ENCODE results near the gene CASP3. TPM values are rescaled to one million over a fixed set of nuclear protein-coding genes. Genes with fewer than 3 reads are reported as not detected.
A peak's percentile ranks its signal among the peaks of the same experiment; 100 is the strongest.

Gene CASP3
- total RNA-seq, 1 donor from 2014 or later, result 29.7 TPM

- peaks cover 0 to 11% (median 6%) of the 10 kb centered on the region in 3 donors for H3K36me3 ChIP-seq (ENCODE audit: control insufficient read depth in 3 of 3, insufficient read depth in 3 of 3, low read length in 3 of 3)
- H3K4me1 ChIP-seq (ENCODE audit: control insufficient read depth in 3 of 3, insufficient read depth in 3 of 3, low read length in 3 of 3), result no peaks in the 10 kb centered on the region
- no peak overlapping the region for H3K4me3 ChIP-seq (ENCODE audit: low read length in 3 of 3)
- H3K27ac ChIP-seq (ENCODE audit: low read depth, low read length), result no peak overlapping the region
- no peak overlapping the region for H3K9ac ChIP-seq (ENCODE audit: low read depth in 1 of 3, low read length in 3 of 3)
- H3K9me3 ChIP-seq (ENCODE audit: control insufficient read depth in 3 of 3, low read length in 3 of 3), result no peaks in the 10 kb centered on the region
- no peaks in the 10 kb centered on the region for H3K27me3 ChIP-seq (ENCODE audit: control insufficient read depth in 3 of 3, insufficient read depth in 3 of 3, low read length in 3 of 3)
Observed at GRCh38 chr4:184681916-184682315, 32.7 kb upstream of the CASP3 start.

GRCh38 chr4:184680698-184681097 lies 31.5 kb upstream of the CASP3 start:
- H3K9ac ChIP-seq (ENCODE audit: low read depth in 1 of 3, low read length in 3 of 3), result no peak overlapping the region
- no peak overlapping the region for H3K27ac ChIP-seq (ENCODE audit: low read depth, low read length)
- no peaks in the 10 kb centered on the region for H3K9me3 ChIP-seq (ENCODE audit: control insufficient read depth in 3 of 3, low read length in 3 of 3)
- no peaks in the 10 kb centered on the region for H3K4me1 ChIP-seq (ENCODE audit: control insufficient read depth in 3 of 3, insufficient read depth in 3 of 3, low read length in 3 of 3)
- peaks cover 0 to 6% (median 3%) of the 10 kb centered on the region in 3 donors for H3K36me3 ChIP-seq (ENCODE audit: control insufficient read depth in 3 of 3, insufficient read depth in 3 of 3, low read length in 3 of 3)
- H3K27me3 ChIP-seq (ENCODE audit: control insufficient read depth in 3 of 3, insufficient read depth in 3 of 3, low read length in 3 of 3), result no peaks in the 10 kb centered on the region
- H3K4me3 ChIP-seq (ENCODE audit: low read length in 3 of 3), result no peak overlapping the region

GRCh38 chr4:184675821-184676492 lies 26.7 kb upstream of the CASP3 start:
- Histone ChIP-seq H3K4me3 (ENCODE audit: low read length in 3 of 3) (no peak overlapping the region), H3K36me3 (ENCODE audit: control insufficient read depth in 3 of 3, insufficient read depth in 3 of 3, low read length in 3 of 3) (peaks cover 15 to 25% (median 24%) of the 10 kb centered on the region in 3 donors), H3K9me3 (ENCODE audit: control insufficient read depth in 3 of 3, low read length in 3 of 3) (no peaks in the 10 kb centered on the region), H3K27ac (ENCODE audit: low read depth, low read length) (no peak overlapping the region), H3K27me3 (ENCODE audit: control insufficient read depth in 3 of 3, insufficient read depth in 3 of 3, low read length in 3 of 3) (no peaks in the 10 kb centered on the region), H3K9ac (ENCODE audit: low read depth in 1 of 3, low read length in 3 of 3) (no peak overlapping the region), H3K4me1 (ENCODE audit: control insufficient read depth in 3 of 3, insufficient read depth in 3 of 3, low read length in 3 of 3) (no peaks in the 10 kb centered on the region)

- Histone ChIP-seq H3K4me3 (ENCODE audit: low read length in 3 of 3) (no peak overlapping the region), H3K27me3 (ENCODE audit: control insufficient read depth in 3 of 3, insufficient read depth in 3 of 3, low read length in 3 of 3) (no peaks in the 10 kb centered on the region), H3K9ac (ENCODE audit: low read depth in 1 of 3, low read length in 3 of 3) (no peak overlapping the region), H3K27ac (ENCODE audit: low read depth, low read length) (no peak overlapping the region), H3K9me3 (ENCODE audit: control insufficient read depth in 3 of 3, low read length in 3 of 3) (no peaks in the 10 kb centered on the region), H3K4me1 (ENCODE audit: control insufficient read depth in 3 of 3, insufficient read depth in 3 of 3, low read length in 3 of 3) (no peaks in the 10 kb centered on the region), H3K36me3 (ENCODE audit: control insufficient read depth in 3 of 3, insufficient read depth in 3 of 3, low read length in 3 of 3) (peaks cover 15 to 24% (median 21%) of the 10 kb centered on the region in 3 donors)
Observed at GRCh38 chr4:184675018-184675417, 25.8 kb upstream of the CASP3 start.

- Histone ChIP-seq H3K9ac (ENCODE audit: low read depth in 1 of 3, low read length in 3 of 3) (no peak overlapping the region), H3K27ac (ENCODE audit: low read depth, low read length) (no peak overlapping the region), H3K9me3 (ENCODE audit: control insufficient read depth in 3 of 3, low read length in 3 of 3) (no peaks in the 10 kb centered on the region), H3K27me3 (ENCODE audit: control insufficient read depth in 3 of 3, insufficient read depth in 3 of 3, low read length in 3 of 3) (no peaks in the 10 kb centered on the region), H3K4me1 (ENCODE audit: control insufficient read depth in 3 of 3, insufficient read depth in 3 of 3, low read length in 3 of 3) (peaks cover 0 to 4% (median 3%) of the 10 kb centered on the region in 3 donors), H3K4me3 (ENCODE audit: low read length in 3 of 3) (no peak overlapping the region), H3K36me3 (ENCODE audit: control insufficient read depth in 3 of 3, insufficient read depth in 3 of 3, low read length in 3 of 3) (peaks cover 17 to 27% (median 24%) of the 10 kb centered on the region in 3 donors)
Observed at GRCh38 chr4:184674011-184674410, 24.8 kb upstream of the CASP3 start.

- no peaks in the 10 kb centered on the region for H3K27me3 ChIP-seq (ENCODE audit: control insufficient read depth in 3 of 3, insufficient read depth in 3 of 3, low read length in 3 of 3)
- H3K9me3 ChIP-seq (ENCODE audit: control insufficient read depth in 3 of 3, low read length in 3 of 3), result no peaks in the 10 kb centered on the region
- H3K4me1 ChIP-seq (ENCODE audit: control insufficient read depth in 3 of 3, insufficient read depth in 3 of 3, low read length in 3 of 3), result peaks cover 0 to 4% (median 3%) of the 10 kb centered on the region in 3 donors
- no peak overlapping the region for H3K27ac ChIP-seq (ENCODE audit: low read depth, low read length)
- no peak overlapping the region for H3K9ac ChIP-seq (ENCODE audit: low read depth in 1 of 3, low read length in 3 of 3)
- H3K4me3 ChIP-seq (ENCODE audit: low read length in 3 of 3), result no peak overlapping the region
- peaks cover 25 to 34% (median 32%) of the 10 kb centered on the region in 3 donors for H3K36me3 ChIP-seq (ENCODE audit: control insufficient read depth in 3 of 3, insufficient read depth in 3 of 3, low read length in 3 of 3)
Observed at GRCh38 chr4:184672741-184673140, 23.5 kb upstream of the CASP3 start.

- Histone ChIP-seq H3K9ac (ENCODE audit: low read depth in 1 of 3, low read length in 3 of 3) (no peak overlapping the region), H3K9me3 (ENCODE audit: control insufficient read depth in 3 of 3, low read length in 3 of 3) (no peaks in the 10 kb centered on the region), H3K27me3 (ENCODE audit: control insufficient read depth in 3 of 3, insufficient read depth in 3 of 3, low read length in 3 of 3) (no peaks in the 10 kb centered on the region), H3K4me3 (ENCODE audit: low read length in 3 of 3) (no peak overlapping the region), H3K36me3 (ENCODE audit: control insufficient read depth in 3 of 3, insufficient read depth in 3 of 3, low read length in 3 of 3) (peaks cover 30 to 43% (median 40%) of the 10 kb centered on the region in 3 donors), H3K27ac (ENCODE audit: low read depth, low read length) (no peak overlapping the region), H3K4me1 (ENCODE audit: control insufficient read depth in 3 of 3, insufficient read depth in 3 of 3, low read length in 3 of 3) (peaks cover 0 to 4% (median 3%) of the 10 kb centered on the region in 3 donors)
Observed at GRCh38 chr4:184671101-184671500, 21.9 kb upstream of the CASP3 start.

- Histone ChIP-seq H3K27me3 (ENCODE audit: control insufficient read depth in 3 of 3, insufficient read depth in 3 of 3, low read length in 3 of 3) (no peaks in the 10 kb centered on the region), H3K9ac (ENCODE audit: low read depth in 1 of 3, low read length in 3 of 3) (peak overlapping the region in 1 of 3 donors; percentile 11), H3K27ac (ENCODE audit: low read depth, low read length) (no peak overlapping the region), H3K4me1 (ENCODE audit: control insufficient read depth in 3 of 3, insufficient read depth in 3 of 3, low read length in 3 of 3) (peaks cover 0 to 4% (median 3%) of the 10 kb centered on the region in 3 donors), H3K9me3 (ENCODE audit: control insufficient read depth in 3 of 3, low read length in 3 of 3) (no peaks in the 10 kb centered on the region), H3K36me3 (ENCODE audit: control insufficient read depth in 3 of 3, insufficient read depth in 3 of 3, low read length in 3 of 3) (peaks cover 28 to 38% (median 34%) of the 10 kb centered on the region in 3 donors), H3K4me3 (ENCODE audit: low read length in 3 of 3) (no peak overlapping the region)
Observed at GRCh38 chr4:184669251-184669650, 20.0 kb upstream of the CASP3 start.

GRCh38 chr4:184668511-184669114 lies 19.4 kb upstream of the CASP3 start:
- Histone ChIP-seq H3K9me3 (ENCODE audit: control insufficient read depth in 3 of 3, low read length in 3 of 3) (no peaks in the 10 kb centered on the region), H3K4me1 (ENCODE audit: control insufficient read depth in 3 of 3, insufficient read depth in 3 of 3, low read length in 3 of 3) (peaks cover 0 to 4% (median 3%) of the 10 kb centered on the region in 3 donors), H3K36me3 (ENCODE audit: control insufficient read depth in 3 of 3, insufficient read depth in 3 of 3, low read length in 3 of 3) (peaks cover 23 to 33% (median 31%) of the 10 kb centered on the region in 3 donors), H3K9ac (ENCODE audit: low read depth in 1 of 3, low read length in 3 of 3) (no peak overlapping the region), H3K27me3 (ENCODE audit: control insufficient read depth in 3 of 3, insufficient read depth in 3 of 3, low read length in 3 of 3) (no peaks in the 10 kb centered on the region), H3K4me3 (ENCODE audit: low read length in 3 of 3) (no peak overlapping the region), H3K27ac (ENCODE audit: low read depth, low read length) (no peak overlapping the region)

- Histone ChIP-seq H3K27ac (ENCODE audit: low read depth, low read length) (no peak overlapping the region), H3K9me3 (ENCODE audit: control insufficient read depth in 3 of 3, low read length in 3 of 3) (no peaks in the 10 kb centered on the region), H3K9ac (ENCODE audit: low read depth in 1 of 3, low read length in 3 of 3) (no peak overlapping the region), H3K4me3 (ENCODE audit: low read length in 3 of 3) (no peak overlapping the region), H3K36me3 (ENCODE audit: control insufficient read depth in 3 of 3, insufficient read depth in 3 of 3, low read length in 3 of 3) (peaks cover 22 to 32% (median 31%) of the 10 kb centered on the region in 3 donors), H3K4me1 (ENCODE audit: control insufficient read depth in 3 of 3, insufficient read depth in 3 of 3, low read length in 3 of 3) (peaks cover 0 to 4% (median 3%) of the 10 kb centered on the region in 3 donors), H3K27me3 (ENCODE audit: control insufficient read depth in 3 of 3, insufficient read depth in 3 of 3, low read length in 3 of 3) (no peaks in the 10 kb centered on the region)
Observed at GRCh38 chr4:184668096-184668495, 18.8 kb upstream of the CASP3 start.
